GM12874 (cell line): ENCODE results near the gene NCSTN.
A peak's percentile ranks its signal among the peaks of the same experiment; 100 is the strongest.

ENCODE experiments used
- TF ChIP-seq, protein P1 (sequence below): IDR thresholded peaks from 2 replicates; pipeline ENCODE4 v1.5.1; 2011; ENCODE audit warnings: low read depth, mild to moderate bottlenecking, control low read depth, low read length, moderate library complexity; ENCODE audit not compliant: insufficient read depth

NCSTN gene

GRCh38 chr1:160374306-160375110, 31.3 kb downstream of the NCSTN start:
- TF ChIP-seq, protein P1, sequence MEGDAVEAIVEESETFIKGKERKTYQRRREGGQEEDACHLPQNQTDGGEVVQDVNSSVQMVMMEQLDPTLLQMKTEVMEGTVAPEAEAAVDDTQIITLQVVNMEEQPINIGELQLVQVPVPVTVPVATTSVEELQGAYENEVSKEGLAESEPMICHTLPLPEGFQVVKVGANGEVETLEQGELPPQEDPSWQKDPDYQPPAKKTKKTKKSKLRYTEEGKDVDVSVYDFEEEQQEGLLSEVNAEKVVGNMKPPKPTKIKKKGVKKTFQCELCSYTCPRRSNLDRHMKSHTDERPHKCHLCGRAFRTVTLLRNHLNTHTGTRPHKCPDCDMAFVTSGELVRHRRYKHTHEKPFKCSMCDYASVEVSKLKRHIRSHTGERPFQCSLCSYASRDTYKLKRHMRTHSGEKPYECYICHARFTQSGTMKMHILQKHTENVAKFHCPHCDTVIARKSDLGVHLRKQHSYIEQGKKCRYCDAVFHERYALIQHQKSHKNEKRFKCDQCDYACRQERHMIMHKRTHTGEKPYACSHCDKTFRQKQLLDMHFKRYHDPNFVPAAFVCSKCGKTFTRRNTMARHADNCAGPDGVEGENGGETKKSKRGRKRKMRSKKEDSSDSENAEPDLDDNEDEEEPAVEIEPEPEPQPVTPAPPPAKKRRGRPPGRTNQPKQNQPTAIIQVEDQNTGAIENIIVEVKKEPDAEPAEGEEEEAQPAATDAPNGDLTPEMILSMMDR, result no peak

DNA sequence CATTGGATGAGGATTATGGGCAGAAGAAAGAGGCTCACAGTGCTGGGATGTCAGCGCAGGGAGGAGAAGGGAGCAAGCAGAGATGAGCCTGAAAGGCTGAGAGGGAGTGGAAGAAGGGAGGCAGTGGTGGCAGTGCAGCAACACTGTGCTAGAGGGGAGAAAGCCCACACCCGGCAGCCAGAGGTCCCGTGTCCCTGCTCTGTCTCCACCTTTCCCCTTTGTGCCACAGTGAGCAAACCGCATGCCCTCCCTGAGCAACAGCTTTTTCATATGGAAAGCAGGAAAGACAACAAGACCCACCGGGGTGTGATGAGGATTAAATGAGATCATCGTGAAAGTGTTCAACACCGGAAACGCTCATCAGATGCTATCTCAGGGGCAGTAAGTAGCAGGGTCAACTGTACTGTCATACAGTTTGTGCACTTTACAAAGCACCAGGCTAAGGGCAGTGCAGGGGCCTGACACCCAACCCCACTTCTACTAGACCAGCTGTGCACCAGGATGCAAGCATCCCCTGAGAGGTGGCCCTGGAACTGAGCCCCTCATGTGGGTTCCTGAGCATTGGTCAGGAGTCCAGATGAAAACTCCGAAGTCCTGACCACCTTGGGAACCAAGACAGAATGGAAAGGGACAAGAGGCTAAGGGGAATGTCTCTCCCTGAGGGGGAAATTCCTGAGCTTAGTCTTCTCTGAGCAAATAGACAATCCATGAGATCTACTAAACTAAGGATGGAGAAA, 32.8 kb downstream of the NCSTN start:
- TF ChIP-seq, protein P1, result no peak

GRCh38 chr1:160376525-160377131, 33.4 kb downstream of the NCSTN start:
- TF ChIP-seq, protein P1, result peak; percentile 90

DNA sequence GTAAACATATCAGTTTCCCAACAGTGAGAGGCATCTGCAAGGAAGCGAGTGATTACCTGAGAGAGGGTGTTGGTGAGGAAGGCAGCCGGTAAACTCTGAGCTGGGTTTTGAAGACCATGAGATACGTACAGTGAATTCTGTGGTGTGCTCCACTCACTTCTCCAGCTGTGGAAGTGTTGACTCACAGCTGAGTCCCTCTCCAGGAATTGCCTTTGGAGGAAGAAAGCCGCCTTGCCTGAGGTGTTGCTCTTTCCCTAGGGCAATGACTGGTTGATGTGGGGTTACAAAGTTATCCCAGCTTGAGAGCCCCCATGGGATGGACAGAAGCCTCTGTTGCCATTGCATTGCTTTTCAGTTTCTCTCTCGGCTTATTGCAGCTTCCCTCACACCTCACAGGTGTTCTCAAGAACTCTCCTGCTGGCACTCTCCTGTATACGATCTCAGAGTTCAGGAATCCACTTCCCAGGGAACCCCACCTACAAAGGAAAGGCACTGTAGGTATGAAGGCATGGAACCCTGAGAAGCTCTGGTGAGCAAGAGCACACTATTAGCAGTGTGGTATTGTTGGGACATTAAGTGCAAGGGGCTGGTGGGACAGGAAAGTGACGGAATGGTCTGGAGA, 34.5 kb downstream of the NCSTN start:
- TF ChIP-seq, protein P1, result no peak

GRCh38 chr1:160394673-160395072, 51.5 kb downstream of the NCSTN start:
- TF ChIP-seq, protein P1, result no peak

GRCh38 chr1:160397651-160398050, 54.5 kb downstream of the NCSTN start:
- TF ChIP-seq, protein P1, result no peak

- TF ChIP-seq, protein P1, result no peak
Observed at GRCh38 chr1:160398823-160399222, 55.6 kb downstream of the NCSTN start.
